IPS-18a (cell line): ENCODE results near the gene TTC28.

Source experiments
- H3K27ac ChIP-seq: one replicate; pipeline ENCODE4 v1.5.1; 2013; ENCODE audit warnings: low read length
- H3K27me3 ChIP-seq: one replicate; pipeline ENCODE4 v1.6.1; 2013; ENCODE audit warnings: mild to moderate bottlenecking, low read length; ENCODE audit not compliant: control insufficient read depth, insufficient read depth
- H3K36me3 ChIP-seq: one replicate; pipeline ENCODE4 v1.6.1; 2013; ENCODE audit warnings: low read depth, low read length; ENCODE audit not compliant: control insufficient read depth
- H3K4me1 ChIP-seq: one replicate; pipeline ENCODE4 v1.6.1; 2013; ENCODE audit warnings: low read depth, low read length; ENCODE audit not compliant: control insufficient read depth
- H3K4me3 ChIP-seq: one replicate; pipeline ENCODE4 v1.5.1; 2013; ENCODE audit warnings: low read length
- H3K9ac ChIP-seq: one replicate; pipeline ENCODE4 v1.6.1; 2013; ENCODE audit warnings: mild to moderate bottlenecking, low read length, moderate library complexity
- H3K9me3 ChIP-seq: one replicate; pipeline ENCODE4 v1.6.1; 2013; ENCODE audit warnings: low read depth, low read length; ENCODE audit not compliant: control insufficient read depth

TTC28 gene

GRCh38 chr22:28599693-28600092, 79.9 kb downstream of the TTC28 start:
- Histone ChIP-seq H3K27me3 (no peaks in the 10 kb centered on the region), H3K4me3 (no peak overlapping the region), H3K27ac (no peak overlapping the region), H3K9ac (no peak overlapping the region), H3K36me3 (no peaks in the 10 kb centered on the region), H3K9me3 (no peaks in the 10 kb centered on the region), H3K4me1 (no peaks in the 10 kb centered on the region)

- H3K4me1 ChIP-seq: no peaks in the 10 kb centered on the region
- no peaks in the 10 kb centered on the region for H3K9me3 ChIP-seq
- H3K27me3 ChIP-seq: no peaks in the 10 kb centered on the region
- no peak overlapping the region for H3K4me3 ChIP-seq
- H3K9ac ChIP-seq: no peak overlapping the region
- no peaks in the 10 kb centered on the region for H3K36me3 ChIP-seq
- no peak overlapping the region for H3K27ac ChIP-seq
Measured at GRCh38 chr22:28597665-28598064, 82.0 kb downstream of the TTC28 start.

GRCh38 chr22:28594797-28595462, 84.7 kb downstream of the TTC28 start:
- Histone ChIP-seq H3K4me3 (no peak overlapping the region), H3K9ac (no peak overlapping the region), H3K9me3 (no peaks in the 10 kb centered on the region), H3K27me3 (no peaks in the 10 kb centered on the region), H3K36me3 (no peaks in the 10 kb centered on the region), H3K27ac (no peak overlapping the region), H3K4me1 (no peaks in the 10 kb centered on the region)

- Histone ChIP-seq H3K9ac (no peak overlapping the region), H3K27me3 (no peaks in the 10 kb centered on the region), H3K36me3 (no peaks in the 10 kb centered on the region), H3K27ac (no peak overlapping the region), H3K4me3 (no peak overlapping the region), H3K4me1 (no peaks in the 10 kb centered on the region), H3K9me3 (no peaks in the 10 kb centered on the region)
Measured at GRCh38 chr22:28594076-28594796, 85.4 kb downstream of the TTC28 start.

- H3K9me3 ChIP-seq: no peaks in the 10 kb centered on the region
- no peaks in the 10 kb centered on the region for H3K27me3 ChIP-seq
- H3K4me1 ChIP-seq: no peaks in the 10 kb centered on the region
- H3K4me3 ChIP-seq: no peak overlapping the region
- no peak overlapping the region for H3K9ac ChIP-seq
- no peaks in the 10 kb centered on the region for H3K36me3 ChIP-seq
- H3K27ac ChIP-seq: no peak overlapping the region
Measured at GRCh38 chr22:28593299-28593698, 86.3 kb downstream of the TTC28 start.

- Histone ChIP-seq H3K4me1 (no peaks in the 10 kb centered on the region), H3K27me3 (no peaks in the 10 kb centered on the region), H3K36me3 (no peaks in the 10 kb centered on the region), H3K9ac (no peak overlapping the region), H3K27ac (no peak overlapping the region), H3K9me3 (no peaks in the 10 kb centered on the region), H3K4me3 (no peak overlapping the region)
Measured at GRCh38 chr22:28589102-28589750, 90.4 kb downstream of the TTC28 start.

- Histone ChIP-seq H3K9ac (no peak overlapping the region), H3K4me3 (no peak overlapping the region), H3K9me3 (no peaks in the 10 kb centered on the region), H3K4me1 (peaks cover 7% of the 10 kb centered on the region), H3K27ac (no peak overlapping the region), H3K36me3 (no peaks in the 10 kb centered on the region), H3K27me3 (no peaks in the 10 kb centered on the region)
Measured at GRCh38 chr22:28585324-28585723, 94.3 kb downstream of the TTC28 start.

GRCh38 chr22:28582806-28583205, 96.8 kb downstream of the TTC28 start:
- no peak overlapping the region for H3K27ac ChIP-seq

GRCh38 chr22:28581016-28581415, 98.6 kb downstream of the TTC28 start:
- H3K4me1 ChIP-seq: peaks cover 7% of the 10 kb centered on the region
- H3K9me3 ChIP-seq: no peaks in the 10 kb centered on the region
- H3K9ac ChIP-seq: no peak overlapping the region
- no peaks in the 10 kb centered on the region for H3K36me3 ChIP-seq
- no peak overlapping the region for H3K4me3 ChIP-seq
- H3K27me3 ChIP-seq: no peaks in the 10 kb centered on the region
- H3K27ac ChIP-seq: no peak overlapping the region

More at GRCh38 chr22:28582806-28583205, 96.8 kb downstream of the TTC28 start:
- Histone ChIP-seq H3K9me3 (no peaks in the 10 kb centered on the region), H3K4me3 (no peak overlapping the region), H3K36me3 (no peaks in the 10 kb centered on the region), H3K27me3 (no peaks in the 10 kb centered on the region), H3K9ac (no peak overlapping the region), H3K4me1 (peaks cover 7% of the 10 kb centered on the region)

GRCh38 chr22:28576162-28576561, 103.5 kb downstream of the TTC28 start:
- H3K27me3 ChIP-seq: no peaks in the 10 kb centered on the region

GRCh38 chr22:28574159-28574788, 105.4 kb downstream of the TTC28 start:
- Histone ChIP-seq H3K9me3 (no peaks in the 10 kb centered on the region), H3K27ac (no peak overlapping the region), H3K4me1 (no peaks in the 10 kb centered on the region), H3K4me3 (no peak overlapping the region), H3K36me3 (no peaks in the 10 kb centered on the region), H3K9ac (no peak overlapping the region), H3K27me3 (no peaks in the 10 kb centered on the region)

More at GRCh38 chr22:28576162-28576561, 103.5 kb downstream of the TTC28 start:
- H3K4me1 ChIP-seq: no peaks in the 10 kb centered on the region
- no peaks in the 10 kb centered on the region for H3K36me3 ChIP-seq
- H3K27ac ChIP-seq: no peak overlapping the region
- H3K4me3 ChIP-seq: no peak overlapping the region
- H3K9ac ChIP-seq: no peak overlapping the region
- H3K9me3 ChIP-seq: no peaks in the 10 kb centered on the region
